GM12873 (cell line): Measurements from ENCODE around the gene KIF18B.
A peak's percentile ranks its signal among the peaks of the same experiment; 100 is the strongest.

Experiments
- TF ChIP-seq, protein P1 (sequence below): IDR thresholded peaks from 2 replicates; pipeline ENCODE4 v1.5.1; 2012; ENCODE audit warnings: low read depth, mild to moderate bottlenecking, moderate library complexity, low read length, control low read depth; ENCODE audit not compliant: insufficient read depth; ENCODE audit errors: missing control alignments

Gene KIF18B

GRCh38 chr17:44915321-44915726, 32.2 kb downstream of the KIF18B start, which contains the start of gene GFAP:
Gene GFAP, minus strand, starts transcription at chr17:44915500. Its CDS starts 14 bp downstream, at chr17:44915486.
- TF ChIP-seq, protein P1, sequence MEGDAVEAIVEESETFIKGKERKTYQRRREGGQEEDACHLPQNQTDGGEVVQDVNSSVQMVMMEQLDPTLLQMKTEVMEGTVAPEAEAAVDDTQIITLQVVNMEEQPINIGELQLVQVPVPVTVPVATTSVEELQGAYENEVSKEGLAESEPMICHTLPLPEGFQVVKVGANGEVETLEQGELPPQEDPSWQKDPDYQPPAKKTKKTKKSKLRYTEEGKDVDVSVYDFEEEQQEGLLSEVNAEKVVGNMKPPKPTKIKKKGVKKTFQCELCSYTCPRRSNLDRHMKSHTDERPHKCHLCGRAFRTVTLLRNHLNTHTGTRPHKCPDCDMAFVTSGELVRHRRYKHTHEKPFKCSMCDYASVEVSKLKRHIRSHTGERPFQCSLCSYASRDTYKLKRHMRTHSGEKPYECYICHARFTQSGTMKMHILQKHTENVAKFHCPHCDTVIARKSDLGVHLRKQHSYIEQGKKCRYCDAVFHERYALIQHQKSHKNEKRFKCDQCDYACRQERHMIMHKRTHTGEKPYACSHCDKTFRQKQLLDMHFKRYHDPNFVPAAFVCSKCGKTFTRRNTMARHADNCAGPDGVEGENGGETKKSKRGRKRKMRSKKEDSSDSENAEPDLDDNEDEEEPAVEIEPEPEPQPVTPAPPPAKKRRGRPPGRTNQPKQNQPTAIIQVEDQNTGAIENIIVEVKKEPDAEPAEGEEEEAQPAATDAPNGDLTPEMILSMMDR = no peak

DNA sequence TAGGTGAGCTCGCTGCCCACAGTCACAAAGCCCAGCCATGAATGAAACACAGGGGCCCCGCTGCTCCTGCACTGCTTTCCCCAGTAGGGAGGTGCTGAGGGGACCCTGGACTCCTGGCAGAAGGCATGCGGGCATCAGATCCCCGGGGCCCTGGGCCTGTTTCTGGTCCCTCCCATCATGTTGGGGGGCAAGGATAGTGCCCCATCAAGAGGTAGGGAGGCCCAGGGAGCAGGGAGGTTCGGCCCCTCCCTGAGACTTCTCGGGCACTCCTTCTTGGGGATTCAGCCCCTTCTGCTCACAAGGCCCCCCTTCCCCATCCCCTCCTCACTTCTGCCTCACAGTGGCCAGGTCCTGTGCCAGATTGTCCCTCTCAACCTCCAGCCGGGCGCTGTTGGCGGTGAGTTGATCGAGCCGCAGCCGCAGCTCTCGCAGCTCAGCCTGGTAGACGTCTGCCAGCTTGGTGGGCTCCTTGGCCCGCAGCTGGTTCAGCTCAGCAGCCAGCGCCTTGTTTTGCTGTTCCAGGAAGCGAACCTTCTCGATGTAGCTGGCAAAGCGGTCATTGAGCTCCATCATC, 32.8 kb downstream of the KIF18B start:
- TF ChIP-seq, protein P1 = no peak

GRCh38 chr17:44914148-44914547, 33.4 kb downstream of the KIF18B start:
- TF ChIP-seq, protein P1 = no peak

- TF ChIP-seq, protein P1 = no peak
Observed at GRCh38 chr17:44913676-44914075, 33.9 kb downstream of the KIF18B start.

GRCh38 chr17:44912763-44913544, 34.6 kb downstream of the KIF18B start:
- TF ChIP-seq, protein P1 = no peak

DNA sequence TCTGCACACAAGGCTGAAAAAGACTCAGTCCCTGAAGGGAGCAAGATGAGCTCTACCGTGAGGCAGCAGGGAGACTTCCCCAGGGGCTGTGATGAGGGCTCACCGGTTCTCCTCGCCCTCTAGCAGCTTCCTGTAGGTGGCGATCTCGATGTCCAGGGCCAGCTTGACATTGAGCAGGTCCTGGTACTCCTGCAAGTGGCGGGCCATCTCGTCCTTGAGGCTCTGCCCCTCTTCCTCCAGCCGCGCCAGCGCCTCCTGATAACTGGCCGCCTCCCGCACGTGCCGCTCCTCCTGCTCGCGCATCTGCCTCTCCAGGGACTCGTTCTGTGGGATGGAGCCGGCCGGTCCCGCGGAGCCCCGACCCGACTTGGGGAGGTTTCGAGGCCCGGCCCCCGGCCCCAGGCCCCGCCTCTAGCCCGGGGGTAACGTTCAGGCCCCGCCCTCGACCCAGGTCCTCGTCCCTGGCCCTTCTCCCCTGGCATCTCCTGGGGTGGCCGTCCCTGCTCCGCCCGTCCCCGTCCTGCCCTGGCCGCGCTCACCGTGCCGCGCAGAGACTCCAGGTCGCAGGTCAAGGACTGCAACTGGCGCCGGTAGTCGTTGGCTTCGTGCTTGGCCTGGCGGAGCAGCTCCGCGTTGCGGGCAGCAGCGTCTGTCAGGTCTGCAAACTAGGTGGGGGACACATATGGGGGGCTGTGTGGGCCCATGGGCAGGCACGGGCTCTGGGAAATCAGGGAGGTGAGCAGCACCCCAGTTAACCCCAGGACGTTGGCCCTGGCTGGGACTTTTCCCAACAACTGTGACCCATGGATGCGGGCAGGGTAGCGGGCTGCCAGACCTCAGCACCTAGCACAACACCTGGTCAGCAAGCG, 36.2 kb downstream of the KIF18B start:
- TF ChIP-seq, protein P1 = peak; percentile 57
